GM18868 (cell line): ENCODE data around the gene CDC20B.
A peak's percentile ranks its signal among the peaks of the same experiment; 100 is the strongest.
"Not testable (repeated sequence)": the region's sequence is repeated elsewhere in the genome, so short reads cannot be mapped to it uniquely, and the experiment has no call there.

ENCODE experiments used
- ATAC-seq: cut with Tn5 transposase; IDR thresholded peaks from one replicate; pipeline ENCODE4 v1.9.1; 2021; ENCODE audit warnings: mild to moderate bottlenecking, moderate library complexity; ENCODE audit not compliant: unreplicated experiment

The CDC20B gene

DNA sequence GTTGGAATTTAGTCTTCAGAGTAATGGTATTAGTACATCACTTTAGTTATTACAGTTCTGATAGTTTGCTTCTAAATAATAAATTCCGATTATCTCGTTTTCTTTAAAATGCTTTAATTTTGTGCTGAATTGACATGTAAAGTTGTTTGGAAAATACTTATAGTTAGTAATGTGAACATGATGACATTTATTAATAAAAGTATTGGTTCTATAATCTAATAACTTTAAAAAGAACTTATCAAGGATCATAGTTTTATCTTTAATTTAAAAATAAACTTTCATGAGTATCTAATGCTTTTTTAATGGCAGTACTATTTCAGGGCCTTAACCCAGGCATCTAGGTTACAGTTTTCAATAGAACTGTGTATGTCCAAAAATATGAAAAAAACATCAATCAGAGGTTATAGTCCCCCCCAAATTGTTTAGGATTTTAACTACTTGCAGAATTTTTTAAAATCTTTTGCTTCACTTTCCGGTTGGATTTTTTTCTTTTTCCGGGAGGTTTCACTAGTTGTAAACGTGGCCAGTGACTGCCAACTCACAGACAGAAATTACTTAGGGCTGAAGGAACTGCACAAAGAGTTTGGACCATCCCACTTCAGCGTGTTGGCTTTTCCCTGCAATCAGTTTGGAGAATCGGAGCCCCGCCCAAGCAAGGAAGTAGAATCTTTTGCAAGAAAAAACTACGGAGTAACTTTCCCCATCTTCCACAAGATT is 12.3 kb downstream of the CDC20B start:
- ATAC-seq, result no peak

GRCh38 chr5:55159763-55160492 is 13.0 kb downstream of the CDC20B start, which contains the start of gene GPX8:
GPX8 (plus strand) TSS chr5:55160171; CDS start chr5:55160193, 22 bp downstream.
- no peak for ATAC-seq

- no peak for ATAC-seq
Measured at GRCh38 chr5:55154873-55155272, 18.1 kb downstream of the CDC20B start.

GRCh38 chr5:55151923-55152842 is 20.8 kb downstream of the CDC20B start:
- ATAC-seq, result no peak

- ATAC-seq, result no peak
Measured at GRCh38 chr5:55149308-55149795, 23.6 kb downstream of the CDC20B start.

DNA sequence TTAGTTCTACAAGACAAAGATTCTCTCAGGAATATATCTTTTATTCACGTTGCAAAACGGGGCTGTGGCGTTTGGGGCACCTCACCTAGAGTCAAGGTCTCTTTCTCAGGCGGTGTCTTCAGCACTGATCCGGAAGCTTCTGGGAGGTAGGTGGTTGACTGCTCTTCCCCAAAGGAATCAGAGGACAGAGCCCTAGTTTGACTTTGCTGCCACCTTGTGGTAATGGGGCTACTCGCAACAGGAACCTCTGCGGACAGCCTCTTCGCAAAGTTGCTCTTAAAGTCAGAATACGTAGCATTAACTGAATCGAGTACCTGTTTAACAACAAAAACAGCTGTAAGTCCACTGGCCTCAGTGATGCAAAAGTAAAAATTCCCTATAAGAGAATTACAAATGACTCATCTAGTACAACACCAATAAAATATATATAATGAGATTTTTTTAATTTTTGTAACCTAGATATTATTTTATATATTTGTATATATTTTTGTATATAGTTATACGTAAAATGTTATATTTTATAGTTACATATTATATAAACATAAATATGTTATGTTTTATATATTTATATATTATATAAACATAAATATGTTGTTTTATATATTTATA is 26.3 kb downstream of the CDC20B start:
- peak; percentile 91 for ATAC-seq

DNA sequence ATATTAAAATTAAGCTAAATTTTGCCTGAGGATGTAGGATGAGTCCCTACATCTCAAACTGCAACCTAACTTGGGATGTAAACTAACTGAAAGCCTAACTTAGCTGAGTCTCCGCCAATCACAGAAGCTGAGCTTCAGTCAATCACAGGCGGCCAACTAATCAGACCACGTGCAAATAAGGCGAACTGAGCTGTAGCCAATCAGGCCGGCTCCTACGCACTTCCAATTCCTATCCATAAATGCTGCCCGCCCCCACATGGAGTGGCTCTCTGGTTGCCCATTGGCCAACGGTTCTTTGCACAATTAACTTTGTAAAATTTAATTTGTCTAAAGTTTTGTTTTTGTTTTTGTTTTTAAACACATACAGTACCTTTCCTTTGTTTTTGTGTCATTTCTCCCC is 26.9 kb downstream of the CDC20B start:
- ATAC-seq, result no peak

GRCh38 chr5:55143624-55144023 is 29.4 kb downstream of the CDC20B start:
- no peak for ATAC-seq

GRCh38 chr5:55141945-55142690 is 30.9 kb downstream of the CDC20B start:
- ATAC-seq, result no peak

GRCh38 chr5:55140908-55141665 is 31.9 kb downstream of the CDC20B start:
- no peak for ATAC-seq

- ATAC-seq, result no peak
Measured at GRCh38 chr5:55136521-55136920, 36.5 kb downstream of the CDC20B start.

GRCh38 chr5:55134053-55134722 is 38.8 kb downstream of the CDC20B start:
- no peak for ATAC-seq

GRCh38 chr5:55123365-55123764 is 49.6 kb downstream of the CDC20B start:
- no peak for ATAC-seq

DNA sequence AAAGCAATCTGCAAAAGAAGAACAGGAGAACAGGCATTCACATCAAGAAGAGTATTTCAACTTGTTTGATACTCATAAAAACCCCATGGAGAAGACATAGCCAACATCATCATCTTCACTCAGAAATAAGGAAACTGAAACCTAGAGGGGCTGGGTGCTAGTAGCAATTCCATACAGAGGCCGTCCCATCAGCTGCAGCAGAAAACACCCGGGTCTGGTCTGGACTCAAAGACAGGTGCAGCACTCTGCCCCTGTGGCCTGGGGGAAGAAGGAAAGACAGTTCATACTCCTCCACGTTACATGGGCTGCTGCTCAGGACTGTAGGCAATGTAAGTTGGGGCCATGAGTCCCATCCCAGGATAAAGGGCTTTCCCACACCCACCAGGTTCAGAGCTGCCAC is 58.9 kb downstream of the CDC20B start:
- ATAC-seq, result no peak

DNA sequence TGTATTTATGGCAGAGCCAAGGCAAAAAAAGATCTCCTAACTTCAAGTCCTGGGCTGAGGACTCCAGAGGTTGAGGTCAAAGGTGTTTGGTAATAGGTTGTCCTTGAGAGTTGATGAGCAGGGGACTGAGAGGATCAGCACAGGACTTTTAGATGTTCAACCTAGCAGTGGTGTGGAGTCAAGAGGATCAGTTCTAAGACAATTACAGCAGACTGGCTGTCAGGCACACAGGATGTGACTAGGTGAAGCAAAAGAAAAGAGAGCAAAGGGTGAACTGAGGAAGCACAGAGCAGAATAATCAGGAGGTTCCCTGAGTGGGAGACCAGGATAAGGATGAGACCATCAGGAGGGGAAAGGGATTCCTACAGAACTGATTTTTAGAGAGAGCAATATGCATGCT is 59.6 kb downstream of the CDC20B start:
- ATAC-seq, result no peak

DNA sequence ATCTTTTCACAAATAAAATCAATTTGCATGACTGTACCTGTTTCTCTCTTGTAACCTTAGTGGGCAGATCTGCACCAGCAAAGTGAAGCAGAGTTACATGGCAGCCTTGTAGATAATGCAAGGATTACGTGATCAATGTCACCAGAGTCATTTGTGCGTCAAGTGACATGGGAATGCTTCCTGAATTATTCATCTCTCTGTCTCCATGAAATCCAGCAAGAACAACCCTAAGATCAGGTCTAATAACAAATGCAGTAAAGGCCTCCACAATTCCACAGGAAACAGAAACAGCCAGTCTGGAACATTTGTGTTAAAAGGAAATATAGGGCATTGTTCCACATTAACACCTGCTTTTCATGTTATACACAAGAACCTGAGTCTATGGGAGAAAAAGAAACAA is 62.8 kb downstream of the CDC20B start:
- no peak for ATAC-seq

DNA sequence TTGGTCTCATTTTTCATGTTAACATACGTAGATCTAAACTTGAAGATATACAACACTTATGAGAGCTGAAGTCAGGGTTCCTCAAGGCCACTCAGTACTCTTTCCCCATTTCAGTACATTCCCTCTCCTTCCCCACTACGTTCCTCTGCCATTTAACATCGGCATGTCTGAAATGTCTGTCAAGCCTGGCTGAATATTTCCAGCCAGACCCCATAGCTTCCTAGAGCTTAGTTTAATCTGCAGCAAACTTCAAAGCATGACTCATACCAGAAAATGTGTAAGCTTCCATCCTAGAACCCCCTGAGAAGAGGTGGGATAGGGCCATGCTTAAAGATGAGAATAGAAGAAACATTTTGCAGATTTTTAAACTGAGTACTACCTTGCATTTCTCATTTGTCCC is 64.3 kb downstream of the CDC20B start:
- no peak for ATAC-seq

DNA sequence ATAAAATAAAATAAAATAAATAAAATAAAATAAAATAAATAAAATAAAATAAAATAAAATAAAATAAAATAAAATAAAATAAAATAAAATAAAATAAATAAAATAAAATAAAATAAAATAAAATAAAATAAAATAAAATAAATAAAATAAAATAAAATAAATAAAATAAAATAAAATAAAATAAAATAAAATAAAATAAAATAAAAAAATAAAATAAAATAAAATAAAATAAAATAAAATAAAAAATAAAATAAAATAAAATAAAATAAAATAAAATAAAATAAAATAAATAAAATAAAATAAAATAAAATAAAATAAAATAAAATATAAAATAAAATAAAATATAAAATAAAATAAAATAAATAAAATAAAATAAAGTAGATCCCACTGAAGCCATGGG is 67.0 kb downstream of the CDC20B start:
- ATAC-seq, result not testable (repeated sequence)
